HEK293 (cell line): ENCODE measurements around the gene RTBDN.

Source experiments
- CTCF ChIA-PET: fragments of 350-600 bp; formaldehyde crosslinking; extraction: SDS; loops from one replicate; lab custom pipeline; 2021; ENCODE audit warnings: antibody characterized with exemption; lab: Yijun Ruan, JAX
- POLR2A ChIA-PET: fragments of 300-600 bp; formaldehyde crosslinking; extraction: SDS; loops from one replicate; lab custom pipeline; 2020; ENCODE audit warnings: antibody characterized with exemption, inconsistent platforms; lab: Yijun Ruan, JAX
- H3K27ac ChIP-seq: fragments of 200-500 bp; sonication (Bioruptor generic); 2 replicates; pipeline ENCODE4 v1.5.1; 2014; ENCODE audit warnings: low read depth, low read length, control low read depth, inconsistent platforms; ENCODE audit errors: extremely low read depth
- H3K36me3 ChIP-seq, 2 experiments: fragments of 200-500 bp in 1 of 2; sonication (Bioruptor generic) in 1 of 2; 1 replicate in 1 of 2; 2 replicates in 1 of 2; pipeline ENCODE4 v1.5.1; 2014 to 2017; ENCODE audit warnings: inconsistent platforms in 2 of 2, low read length in 2 of 2; ENCODE audit not compliant: control insufficient read depth in 2 of 2, insufficient read depth in 1 of 2
- H3K4me1 ChIP-seq: fragments of 200-500 bp; sonication (Bioruptor generic); 2 replicates; pipeline ENCODE4 v1.5.1; 2014; ENCODE audit warnings: mild to moderate bottlenecking, low read length, inconsistent platforms; ENCODE audit not compliant: control insufficient read depth, insufficient read depth
- H3K4me3 ChIP-seq: 2 replicates; pipeline ENCODE4 v1.5.1; 2011; ENCODE audit warnings: low read depth, mild to moderate bottlenecking, control low read depth, low read length, moderate library complexity
- H3K9me3 ChIP-seq: fragments of 200-500 bp; sonication (Bioruptor generic); 2 replicates; pipeline ENCODE4 v1.5.1; 2014; ENCODE audit warnings: low read depth, low read length, inconsistent platforms; ENCODE audit not compliant: control insufficient read depth, insufficient read depth
- HOXC10 ChIP-seq: sonication (generic); formaldehyde crosslinking; IDR thresholded peaks from 2 replicates; pipeline ENCODE4 v1.8.1; 2023; ENCODE audit warnings: mild to moderate bottlenecking, missing genetic modification reagents
- OVOL3 ChIP-seq: fragments of 450-650 bp; formaldehyde crosslinking; IDR thresholded peaks from 2 replicates; pipeline ENCODE4 v1.5.1; 2016; ENCODE audit warnings: missing biosample characterization, missing genetic modification characterization
- SP7 ChIP-seq: fragments of 450-650 bp; formaldehyde crosslinking; IDR thresholded peaks from 2 replicates; pipeline ENCODE4 v1.5.1; 2016; ENCODE audit warnings: missing biosample characterization, missing genetic modification characterization
- ZFHX2 ChIP-seq: fragments of 450-650 bp; formaldehyde crosslinking; conservative IDR thresholded peaks from 2 replicates; pipeline ENCODE4 v1.5.1; 2016; ENCODE audit warnings: missing biosample characterization, missing genetic modification characterization
- ZNF10 ChIP-seq: fragments of 450-650 bp; formaldehyde crosslinking; IDR thresholded peaks from 2 replicates; pipeline ENCODE4 v1.5.1; 2017; ENCODE audit warnings: missing biosample characterization, missing genetic modification characterization
- ZNF114 ChIP-seq: fragments of 450-650 bp; formaldehyde crosslinking; IDR thresholded peaks from 2 replicates; pipeline ENCODE4 v1.5.0; 2017; ENCODE audit warnings: missing biosample characterization, missing genetic modification characterization
- ZNF239 ChIP-seq: fragments of 450-650 bp; formaldehyde crosslinking; IDR thresholded peaks from 2 replicates; pipeline ENCODE4 v1.5.1; 2016; ENCODE audit warnings: missing biosample characterization, missing genetic modification characterization
- ZNF362 ChIP-seq: fragments of 450-650 bp; formaldehyde crosslinking; IDR thresholded peaks from 2 replicates; pipeline ENCODE4 v1.5.1; 2016; ENCODE audit warnings: missing biosample characterization, missing genetic modification characterization
- ZNF394 ChIP-seq: fragments of 450-650 bp; formaldehyde crosslinking; IDR thresholded peaks from 2 replicates; pipeline ENCODE4 v1.5.1; 2016; ENCODE audit warnings: missing biosample characterization, missing genetic modification characterization, mild to moderate bottlenecking, moderate library complexity, borderline replicate concordance
- ZNF433 ChIP-seq: fragments of 450-650 bp; formaldehyde crosslinking; IDR thresholded peaks from 2 replicates; pipeline ENCODE4 v1.5.1; 2016; ENCODE audit warnings: missing biosample characterization, missing genetic modification characterization, low read depth
- ZNF518A ChIP-seq: fragments of 450-650 bp; formaldehyde crosslinking; conservative IDR thresholded peaks from 2 replicates; pipeline ENCODE4 v1.5.1; 2016; ENCODE audit warnings: low read depth, missing biosample characterization, missing genetic modification characterization
- ZNF529 ChIP-seq: fragments of 450-650 bp; formaldehyde crosslinking; IDR thresholded peaks from 2 replicates; pipeline ENCODE4 v1.5.1; 2017; ENCODE audit warnings: missing genetic modification characterization, missing biosample characterization; ENCODE audit not compliant: insufficient replicate concordance
- ZNF544 ChIP-seq: fragments of 450-650 bp; formaldehyde crosslinking; IDR thresholded peaks from 2 replicates; pipeline ENCODE4 v1.5.0; 2017; ENCODE audit warnings: missing biosample characterization, missing genetic modification characterization
- ZNF555 ChIP-seq: fragments of 450-650 bp; formaldehyde crosslinking; conservative IDR thresholded peaks from 2 replicates; pipeline ENCODE4 v1.5.1; 2017; ENCODE audit warnings: missing biosample characterization, mild to moderate bottlenecking, missing genetic modification characterization, inconsistent platforms
- ZNF692 ChIP-seq: fragments of 450-650 bp; formaldehyde crosslinking; IDR thresholded peaks from 2 replicates; pipeline ENCODE4 v1.5.1; 2016; ENCODE audit warnings: missing biosample characterization, missing genetic modification characterization
- ZNF701 ChIP-seq: fragments of 450-650 bp; formaldehyde crosslinking; IDR thresholded peaks from 2 replicates; pipeline ENCODE4 v1.5.1; 2016; ENCODE audit warnings: missing biosample characterization, missing genetic modification characterization

RTBDN gene

DNA sequence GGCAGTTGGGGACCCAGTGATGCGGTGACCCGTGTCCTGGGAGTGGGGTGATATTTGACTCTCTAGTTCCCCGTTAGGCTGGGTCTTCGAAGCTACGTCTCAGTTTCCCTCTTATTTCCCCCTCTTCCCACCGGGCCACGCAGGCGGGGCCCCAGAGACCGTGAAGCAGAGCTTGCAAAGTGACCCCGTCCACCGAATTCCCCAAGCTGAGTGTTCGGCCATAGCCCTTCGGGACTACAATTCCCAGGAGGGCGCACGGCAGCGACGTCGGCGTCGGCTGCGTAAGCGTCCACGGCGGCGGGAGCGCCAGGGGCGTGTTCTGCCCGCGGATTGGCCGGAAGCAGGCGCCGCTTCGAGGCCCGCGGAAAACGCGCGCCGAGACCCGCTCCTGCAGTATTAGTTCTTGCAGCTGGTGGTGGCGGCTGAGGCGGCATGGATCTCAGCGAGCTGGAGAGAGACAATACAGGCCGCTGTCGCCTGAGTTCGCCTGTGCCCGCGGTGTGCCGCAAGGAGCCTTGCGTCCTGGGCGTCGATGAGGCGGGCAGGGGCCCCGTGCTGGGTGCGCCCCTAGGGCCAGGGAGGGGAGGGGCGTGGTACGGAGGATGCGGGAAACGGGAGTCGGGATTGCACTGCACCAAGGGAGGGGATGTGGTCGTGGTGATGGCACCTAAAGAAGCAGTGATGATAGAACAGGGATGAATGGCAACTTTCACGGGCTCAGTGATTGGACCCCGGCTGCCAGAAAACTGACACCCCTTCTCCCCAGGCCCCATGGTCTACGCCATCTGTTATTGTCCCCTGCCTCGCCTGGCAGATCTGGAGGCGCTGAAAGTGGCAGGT, 27.9 kb downstream of the RTBDN start, which contains the start of gene RNASEH2A (continued):
- TF ChIP-seq ZNF529 (no peak), ZNF114 (tag by site-specific recombination) (no peak), ZNF544 (tag by site-specific recombination) (no peak), ZNF518A (peak; percentile 43), ZNF239 (tag by site-specific recombination) (peak; percentile 75; the same call in 1 of the 2 replicates), ZNF10 (tag by site-specific recombination) (no peak), ZNF433 (tag by site-specific recombination) (no peak), ZNF555 (tag by site-specific recombination) (no peak), ZFHX2 (no peak), ZNF362 (tag by site-specific recombination) (no peak), HOXC10 (CRISPR knock-in tag) (0 out of 2 replicates have a peak, but pooled peaks have one; percentile 82), OVOL3 (tag by site-specific recombination) (no peak), ZNF692 (tag by site-specific recombination) (peak; percentile 89), ZNF394 (tag by site-specific recombination) (peak; percentile 36; the same call in 1 of the 2 replicates), SP7 (tag by site-specific recombination) (peak; percentile 85; the same call in 1 of the 2 replicates)
- TF ChIP-seq, all 188 proteins: peak for 69

- no peak overlapping the region for H3K27ac ChIP-seq
- H3K4me1 ChIP-seq: no peaks in the 10 kb centered on the region; the same call in 1 of the 2 replicates
- peaks cover 17 to 31% of the 10 kb centered on the region in 2 experiments; a peak in 2 of 3 replicates for H3K36me3 ChIP-seq
- no peaks in the 10 kb centered on the region for H3K9me3 ChIP-seq
- no peak overlapping the region for H3K4me3 ChIP-seq
- CTCF ChIA-PET: interaction anchor here (0.6 to 16.5 kb wide), 3 partner anchors 21 to 43 kb away, joined by 3 to 386 read pairs (median 6); no protein-coding TSS in a partner anchor
- no peak for TF ChIP-seq ZNF701
- TF ChIP-seq, all 188 proteins: peak for 0
- POLR2A ChIA-PET: no interaction called here
Observed at GRCh38 chr19:12804051-12804450, 30.3 kb downstream of the RTBDN start.
